ENCODE data around the gene PLCD3. TPM values are rescaled to one million over a fixed set of nuclear protein-coding genes. Genes with fewer than 3 reads are reported as not detected.

Gene PLCD3
- total and polyA plus RNA-seq, 9 of the 15 experiments (the other 6 are each of a cell fraction or from before 2014, with no cell fraction given), result 0.20 to 22.6 (median 7.5) TPM

GRCh38 chr17:45149669-45150664 is 17.7 kb upstream of the PLCD3 start (continued):
- TF ChIP-seq HINFP (tag; conservative IDR thresholded peaks at IDR 0.05; ENCODE audit: low read depth) (no peak), ZHX1 (conservative IDR thresholded peaks at IDR 0.05; ENCODE audit: low read length) (no peak), ZNF592 (IDR thresholded peaks at IDR 0.05) (0 out of 2 replicates have a peak, but pooled peaks have one; percentile 6), MAFK (IDR thresholded peaks at IDR 0.05; ENCODE audit: low read length) (no peak), RBBP5 (IDR thresholded peaks at IDR 0.05; ENCODE audit: borderline replicate concordance, insufficient read depth, low read length, poor library complexity, severe bottlenecking) (peak; percentile 85), STAT5A (IDR thresholded peaks at IDR 0.05; ENCODE audit: borderline replicate concordance, low read length) (no peak), ATF4 (CRISPR knock-in tag; IDR thresholded peaks at IDR 0.05) (no peak), KLF6 (CRISPR knock-in tag; IDR thresholded peaks at IDR 0.05; ENCODE audit: borderline replicate concordance) (no peak), FIP1L1 (IDR thresholded peaks at IDR 0.05; ENCODE audit: low read depth, low read length, poor library complexity, severe bottlenecking) (peak; percentile 17), MIER1 (IDR thresholded peaks at IDR 0.05; ENCODE audit: low read depth) (no peak), HDGF (IDR thresholded peaks at IDR 0.05) (peak; percentile 28; the same call in 1 of the 2 replicates), NCOA4 (IDR thresholded peaks at IDR 0.05; ENCODE audit: partially characterized antibody) (no peak), ZNF764 (CRISPR knock-in tag; IDR thresholded peaks at IDR 0.05; ENCODE audit: low read depth) (no peak), E2F3 (CRISPR knock-in tag; IDR thresholded peaks at IDR 0.05) (no peak), CSDE1 (IDR thresholded peaks at IDR 0.05) (no peak), ZNF311 (CRISPR knock-in tag; IDR thresholded peaks at IDR 0.05) (no peak), ZSCAN29 (IDR thresholded peaks at IDR 0.05) (0 out of 2 replicates have a peak, but pooled peaks have one; percentile 19)

All from K562 (cell line).